IMR-90 (cell line): ENCODE results near the gene PINLYP. TPM values are rescaled to one million over a fixed set of nuclear protein-coding genes. Genes with fewer than 3 reads are reported as not detected.

Experiments used
- ATAC-seq: fragments of 200-7000 bp; cut with Tn5 transposase; 2 replicates; pipeline ENCODE4 v1.9.1; 2020; ENCODE audit warnings: low read depth, mild to moderate bottlenecking, moderate library complexity
- BruUV-seq: library from RNA; stranded (reverse); fragments of 400-500 nt; replicated peaks from 2 replicates; lab custom pipeline; 2021; lab: Mats Ljungman, UMichigan
- CTCF ChIA-PET: fragments of 300-600 bp; formaldehyde crosslinking; extraction: SDS; loops from one replicate; lab custom pipeline; 2021; ENCODE audit warnings: antibody characterized with exemption; lab: Yijun Ruan, JAX
- POLR2A ChIA-PET: fragments of 300-600 bp; sonication (Branson Sonifier 250); formaldehyde crosslinking; loops from one replicate; lab custom pipeline; 2022; ENCODE audit warnings: antibody characterized with exemption; ENCODE audit not compliant: unreplicated experiment; lab: Charles Lee
- DNase-seq: peaks from one replicate; pipeline ENCODE4 v3.0.0; 2013
- H2AFZ ChIP-seq: replicated peaks from 2 replicates; pipeline ENCODE3; 2013; ENCODE audit warnings: low read length, mild to moderate bottlenecking; ENCODE audit not compliant: poor library complexity
- H2AK5ac ChIP-seq: 2 replicates; pipeline ENCODE4 v1.6.1; 2013; ENCODE audit warnings: low read depth, low read length, inconsistent platforms
- H2AK9ac ChIP-seq: replicated peaks from 2 replicates; pipeline ENCODE3; 2013; ENCODE audit warnings: mild to moderate bottlenecking, low read depth, low read length, moderate library complexity; ENCODE audit not compliant: poor library complexity
- H2BK120ac ChIP-seq: 2 replicates; pipeline ENCODE4 v1.6.1; 2013; ENCODE audit warnings: low read depth, low read length, inconsistent platforms
- H2BK15ac ChIP-seq: 3 replicates; pipeline ENCODE4 v1.6.1; 2013; ENCODE audit warnings: low read depth, low read length, inconsistent platforms
- H2BK20ac ChIP-seq: 2 replicates; pipeline ENCODE4 v1.6.1; 2013; ENCODE audit warnings: low read depth, mild to moderate bottlenecking, inconsistent platforms, low read length, moderate library complexity
- H2BK5ac ChIP-seq: 2 replicates; pipeline ENCODE4 v1.6.1; 2013; ENCODE audit warnings: mild to moderate bottlenecking, low read depth, low read length, inconsistent platforms; ENCODE audit not compliant: poor library complexity, severe bottlenecking
- H3K14ac ChIP-seq: replicated peaks from 2 replicates; pipeline ENCODE4 v1.6.1; 2013; ENCODE audit warnings: low read depth, low read length, inconsistent platforms
- H3K18ac ChIP-seq: 2 replicates; pipeline ENCODE4 v1.6.1; 2013; ENCODE audit warnings: low read depth, low read length, control low read depth
- H3K23ac ChIP-seq: 2 replicates; pipeline ENCODE4 v1.6.1; 2013; ENCODE audit warnings: low read depth, low read length, inconsistent platforms
- H3K27ac ChIP-seq: 2 replicates; pipeline ENCODE4 v1.5.1; 2013; ENCODE audit warnings: mild to moderate bottlenecking, control low read depth, low read length; ENCODE audit not compliant: insufficient read depth
- H3K27me3 ChIP-seq: 2 replicates; pipeline ENCODE4 v1.6.1; 2013; ENCODE audit warnings: low read length; ENCODE audit not compliant: control insufficient read depth, insufficient read depth
- H3K36me3 ChIP-seq: 2 replicates; pipeline ENCODE4 v1.6.1; 2013; ENCODE audit warnings: low read length, mixed read lengths; ENCODE audit not compliant: control insufficient read depth, insufficient read depth
- H3K4ac ChIP-seq: 2 replicates; pipeline ENCODE4 v1.6.1; 2013; ENCODE audit warnings: low read depth, low read length, inconsistent platforms
- H3K4me1 ChIP-seq: 2 replicates; pipeline ENCODE4 v1.6.1; 2013; ENCODE audit warnings: low read length, mixed read lengths; ENCODE audit not compliant: control insufficient read depth, insufficient read depth
- H3K4me2 ChIP-seq: 2 replicates; pipeline ENCODE4 v1.6.1; 2013; ENCODE audit warnings: low read depth, mild to moderate bottlenecking, control low read depth, low read length, moderate library complexity
- H3K4me3 ChIP-seq: 2 replicates; pipeline ENCODE4 v1.5.1; 2013; ENCODE audit warnings: low read depth, mild to moderate bottlenecking, control low read depth, low read length, moderate library complexity; ENCODE audit not compliant: insufficient read depth
- H3K56ac ChIP-seq: 2 replicates; pipeline ENCODE4 v1.6.1; 2013; ENCODE audit warnings: low read length, inconsistent platforms; ENCODE audit not compliant: insufficient read depth; ENCODE audit errors: extremely low read depth
- H3K79me1 ChIP-seq, 2 experiments: 2 replicates each; pipeline ENCODE4 v1.6.1; 2013; ENCODE audit warnings: low read length in 2 of 2, inconsistent platforms in 1 of 2, low read depth in 1 of 2
- H3K9ac ChIP-seq: 2 replicates; pipeline ENCODE4 v1.6.1; 2013; ENCODE audit warnings: low read depth, low read length, control low read depth
- H3K9me1 ChIP-seq: 2 replicates; pipeline ENCODE4 v1.6.1; 2013; ENCODE audit warnings: low read length, inconsistent platforms; ENCODE audit not compliant: insufficient read depth
- H3K9me3 ChIP-seq: 2 replicates; pipeline ENCODE4 v1.6.1; 2013; ENCODE audit warnings: low read length; ENCODE audit not compliant: control insufficient read depth, insufficient read depth
- H4K20me1 ChIP-seq: 2 replicates; pipeline ENCODE4 v1.6.1; 2013; ENCODE audit warnings: low read length, inconsistent platforms; ENCODE audit not compliant: insufficient read depth
- H4K5ac ChIP-seq: 2 replicates; pipeline ENCODE4 v1.6.1; 2013; ENCODE audit warnings: mild to moderate bottlenecking, low read depth, low read length, control low read depth
- H4K8ac ChIP-seq, 2 experiments: 2 replicates each; pipeline ENCODE4 v1.6.1; 2013; ENCODE audit warnings: low read depth in 2 of 2, low read length in 2 of 2, control low read depth in 1 of 2, inconsistent platforms in 1 of 2
- H4K91ac ChIP-seq: 2 replicates; pipeline ENCODE4 v1.6.1; 2013; ENCODE audit warnings: low read depth, low read length, inconsistent platforms; ENCODE audit not compliant: insufficient read depth
- BHLHE40 ChIP-seq: fragments of 150-350 bp; IDR thresholded peaks from 2 replicates; pipeline ENCODE4 v1.6.1; 2016; ENCODE audit warnings: mild to moderate bottlenecking, low read depth, low read length
- CEBPB ChIP-seq: IDR thresholded peaks from 2 replicates; pipeline ENCODE4 v1.6.1; 2012; ENCODE audit warnings: low read depth, low read length, improper control_type of control experiment
- CTCF ChIP-seq: conservative IDR thresholded peaks from 2 replicates; pipeline ENCODE4 v1.5.1; 2012; ENCODE audit warnings: mild to moderate bottlenecking, low read depth, low read length, improper control_type of control experiment
- FOS ChIP-seq: fragments of 150-350 bp; IDR thresholded peaks from 2 replicates; pipeline ENCODE4 v1.6.1; 2016; ENCODE audit warnings: low read depth, low read length
- MAZ ChIP-seq: IDR thresholded peaks from 2 replicates; pipeline ENCODE4 v1.6.1; 2012; ENCODE audit warnings: low read depth, mild to moderate bottlenecking, low read length, improper control_type of control experiment, moderate library complexity, borderline replicate concordance
- MXI1 ChIP-seq: IDR thresholded peaks from 2 replicates; pipeline ENCODE4 v1.6.1; 2012; ENCODE audit warnings: low read depth, mild to moderate bottlenecking, low read length, moderate library complexity, borderline replicate concordance
- RFX5 ChIP-seq: IDR thresholded peaks from 2 replicates; pipeline ENCODE4 v1.8.0; 2012; ENCODE audit warnings: low read depth, mild to moderate bottlenecking, low read length, moderate library complexity
- USF2 ChIP-seq: fragments of 150-350 bp; IDR thresholded peaks from 2 replicates; pipeline ENCODE4 v1.6.1; 2017; ENCODE audit warnings: mild to moderate bottlenecking, antibody characterized with exemption, low read length, low read depth
- WGBS, 2 experiments: methylation state at CpG; one replicate each; pipeline versions ENCODE4 v1.1.5 to v1.1.7; 2013; ENCODE audit warnings: missing lambda C conversion rate in 2 of 2; ENCODE audit not compliant: insufficient read length in 1 of 2; ENCODE audit errors: extremely low coverage in 2 of 2; 5-methylcytosine and 5-hydroxymethylcytosine counted together
- dilution Hi-C: fragments of 300-500 bp; cut with HindIII; formaldehyde crosslinking; loops from one replicate; pipeline ENCODE4 v1.14.3; 2018; ENCODE audit warnings: low sequenced_read_pairs; ENCODE audit not compliant: unreplicated experiment
- in situ Hi-C: fragments of 300-500 bp; cut with MboI; formaldehyde crosslinking; loops from 3 replicates; pipeline ENCODE4 v1.14.3; 2019; ENCODE audit warnings: low sequenced_read_pairs, inconsistent platforms, mixed read lengths
- intact Hi-C: fragments of 100-400 bp; cut with micrococcal nuclease; formaldehyde crosslinking; loops from 2 replicates; pipeline ENCODE4 v1.10.0; 2022
- polyA plus RNA-seq, 3 experiments: library from polyadenylated mRNA; depleted of rRNA; stranded (reverse); fragments of >200 nt; gene quantifications; 2 replicates each; pipeline ENCODE4 v1.2.3, GENCODE V29; 2012; ENCODE audit warnings: low replicate concordance in 1 of 3
- total RNA-seq: library from RNA; depleted of rRNA; stranded (reverse); fragments of >200 nt; gene quantifications from 2 replicates; pipeline ENCODE4 v1.2.3, GENCODE V29; 2012

The PINLYP gene
- total and polyA plus RNA-seq, 2 of the 4 experiments (the other 2 are of a cell fraction), result 0.54 to 1.4 TPM

GRCh38 chr19:43545276-43545675 lies 30.3 kb upstream of the PINLYP start:
- no peak overlapping the region for H2BK120ac ChIP-seq
- intact Hi-C loops, result no loop called here
- no peak overlapping the region for H2BK5ac ChIP-seq
- H3K56ac ChIP-seq, result no peak overlapping the region
- H4K91ac ChIP-seq, result no peak overlapping the region
- no TSS peak for BruUV-seq
- TF ChIP-seq CEBPB, result no peak
- TF ChIP-seq CTCF, result no peak
- TF ChIP-seq RFX5, result no peak
- no peak for TF ChIP-seq USF2
- no peak for TF ChIP-seq MAZ
- TF ChIP-seq MXI1, result no peak
- no peak for TF ChIP-seq BHLHE40
- TF ChIP-seq FOS, result no peak
- peak overlapping the region; percentile 72 for H2AK9ac ChIP-seq
- H3K23ac ChIP-seq, result no peak overlapping the region
- no peaks in the 10 kb centered on the region for H3K9me1 ChIP-seq
- ChIA-PET CTCF (interaction anchor here (0.5 kb wide), 1 partner anchor 10 kb away, joined by 4 read pairs; no protein-coding TSS in a partner anchor), POLR2A (no interaction called here)
- H2AK5ac ChIP-seq, result no peak overlapping the region
- H3K36me3 ChIP-seq, result peaks cover 33% of the 10 kb centered on the region
- in situ Hi-C loops, result no loop called here
- H2BK15ac ChIP-seq, result no peak overlapping the region
- no peaks in the 10 kb centered on the region for H3K9me3 ChIP-seq
- no peak for ATAC-seq
- no peak overlapping the region for H3K4me3 ChIP-seq
- H2AFZ ChIP-seq, result no peak overlapping the region
- H3K4ac ChIP-seq, result no peak overlapping the region
- no peak overlapping the region for H3K9ac ChIP-seq
- no peaks in the 10 kb centered on the region for H3K4me1 ChIP-seq
- no peaks in the 10 kb centered on the region for H3K27me3 ChIP-seq
- no peaks in the 10 kb centered on the region for H4K20me1 ChIP-seq
- H3K27ac ChIP-seq, result no peak overlapping the region
- dilution Hi-C loops, result no loop called here
- H3K14ac ChIP-seq, result no peak overlapping the region
- DNase-seq, result no peak
- no peak overlapping the region for H3K18ac ChIP-seq
- no peak overlapping the region for H3K4me2 ChIP-seq
- H2BK20ac ChIP-seq, result no peak overlapping the region
- WGBS, 2 experiments, result 83% methylated on average over 2 of the region's 5 CpGs; no CpG with 5 or more reads in 1 of the 2 experiments
- H3K79me1 ChIP-seq, result no peaks in the 10 kb centered on the region
- H4K8ac ChIP-seq, result no peak overlapping the region
- no peak overlapping the region for H4K5ac ChIP-seq
